GM18505 (cell line): ENCODE measurements around the gene CCDC97.

Experiments
- ATAC-seq: cut with Tn5 transposase; IDR thresholded peaks from one replicate; pipeline ENCODE4 v1.9.1; 2021; ENCODE audit not compliant: unreplicated experiment
- POLR2A ChIP-seq: IDR thresholded peaks from 4 replicates; pipeline ENCODE4 v1.6.1; 2011; ENCODE audit warnings: borderline replicate concordance; ENCODE audit not compliant: insufficient read depth, insufficient read length; ENCODE audit errors: extremely low read depth

The CCDC97 gene

GRCh38 chr19:41351339-41352245 is 41.6 kb downstream of the CCDC97 start:
- peak; percentile 39 for ATAC-seq
- TF ChIP-seq POLR2A = peak; percentile 80

GRCh38 chr19:41352279-41352608 is 42.3 kb downstream of the CCDC97 start:
- ATAC-seq = no peak
- TF ChIP-seq POLR2A = no peak

GRCh38 chr19:41352609-41353465 is 42.9 kb downstream of the CCDC97 start:
- ATAC-seq = no peak
- peak; percentile 19 for TF ChIP-seq POLR2A

- TF ChIP-seq POLR2A = peak; percentile 90
- ATAC-seq = peak; percentile 42
Observed at GRCh38 chr19:41353466-41354342, 43.7 kb downstream of the CCDC97 start, which contains the start of gene TGFB1. TSS of gene TGFB1 (minus strand) at chr19:41353922. CDS start at chr19:41353044, 878 bp downstream.

- ATAC-seq = no peak
Observed at GRCh38 chr19:41354343-41354953, 44.5 kb downstream of the CCDC97 start.

GRCh38 chr19:41355035-41355434 is 45.1 kb downstream of the CCDC97 start:
- no peak for TF ChIP-seq POLR2A

More at GRCh38 chr19:41354343-41354953, 44.5 kb downstream of the CCDC97 start:
- TF ChIP-seq POLR2A = no peak

GRCh38 chr19:41355802-41356201 is 45.8 kb downstream of the CCDC97 start:
- TF ChIP-seq POLR2A = no peak
- ATAC-seq = no peak

More at GRCh38 chr19:41355035-41355434, 45.1 kb downstream of the CCDC97 start:
- no peak for ATAC-seq

GRCh38 chr19:41356984-41357739 is 47.2 kb downstream of the CCDC97 start:
- no peak for TF ChIP-seq POLR2A
- ATAC-seq = no peak

- no peak for TF ChIP-seq POLR2A
- ATAC-seq = no peak
Observed at GRCh38 chr19:41357746-41358145, 47.8 kb downstream of the CCDC97 start.

GRCh38 chr19:41359741-41360140 is 49.8 kb downstream of the CCDC97 start:
- no peak for ATAC-seq
- no peak for TF ChIP-seq POLR2A

- TF ChIP-seq POLR2A = no peak
Observed at GRCh38 chr19:41362143-41362847, 52.3 kb downstream of the CCDC97 start.

More at GRCh38 chr19:41362143-41362847, 52.3 kb downstream of the CCDC97 start:
- no peak for ATAC-seq
